Stimulated activated CD8-positive, alpha-beta memory T cell treated with anti-CD3 and anti-CD28 coated beads, Interleukin-15, amount 100 ng/mL, for 48 hours (primary cell): ENCODE data around the gene ITSN1.

Experiments used
- DNase-seq, 2 donors: peaks; one replicate each; pipeline ENCODE4 v3.0.0-alpha.2; 2020; ENCODE audit warnings: low read depth in 2 of 2

Gene ITSN1

DNA sequence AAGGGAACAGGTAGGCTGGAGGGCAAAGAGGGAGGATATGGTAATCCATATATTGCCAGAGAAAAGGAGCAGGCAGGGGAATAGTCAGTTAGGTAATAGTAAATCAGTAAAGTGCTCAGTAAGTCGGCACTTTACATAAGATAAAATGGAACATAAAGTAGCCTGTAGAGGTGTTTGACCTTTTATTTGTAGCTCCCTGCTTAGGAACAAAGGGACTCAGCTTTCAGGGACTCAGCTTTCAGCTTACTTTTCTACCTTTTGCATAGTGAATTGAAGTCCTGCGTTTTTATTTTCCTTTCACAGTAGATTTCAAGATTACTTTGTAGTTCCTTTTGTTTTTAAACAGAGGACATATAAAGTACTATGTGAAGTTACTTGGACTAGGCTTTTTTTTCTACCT is 87.3 kb downstream of the ITSN1 start:
- no peak for DNase-seq

DNA sequence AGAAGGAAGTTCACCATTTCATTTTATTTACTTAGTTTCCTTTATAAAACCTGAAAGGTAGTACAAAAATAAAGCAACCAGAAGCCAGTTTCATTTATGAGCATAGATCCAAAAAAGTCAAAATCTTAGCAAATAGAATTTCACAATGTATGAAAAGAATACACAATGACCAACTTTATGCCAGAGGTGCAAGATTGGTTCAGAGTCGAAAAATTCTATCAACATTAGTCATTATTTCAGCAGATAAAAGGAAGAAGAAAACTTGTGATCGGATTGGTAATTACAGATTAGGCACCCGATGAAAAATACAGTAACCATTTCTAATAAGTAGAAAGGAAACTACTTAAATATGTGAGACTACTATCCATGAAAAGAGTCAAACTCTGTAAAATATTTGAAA is 89.1 kb downstream of the ITSN1 start:
- no peak for DNase-seq

DNA sequence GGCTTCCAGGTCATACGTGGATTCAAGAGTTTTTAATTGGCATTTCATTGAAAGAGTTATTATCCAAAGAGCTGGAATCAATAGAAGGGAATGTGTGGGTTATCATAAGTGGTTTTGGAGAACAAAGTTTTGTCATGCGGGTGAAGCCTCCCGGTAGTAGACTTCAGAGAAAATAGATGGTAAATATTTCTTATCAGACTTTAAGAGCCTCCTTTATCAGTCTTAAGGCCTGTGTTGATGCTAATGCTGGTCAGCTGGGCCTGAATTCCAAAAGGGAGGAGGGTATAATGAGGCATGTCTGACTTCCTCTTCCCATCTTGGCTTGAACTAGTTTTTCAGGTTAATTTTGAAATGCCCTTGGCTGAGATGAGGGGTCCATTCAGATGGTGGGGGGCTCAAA is 89.7 kb downstream of the ITSN1 start:
- DNase-seq, result no peak

DNA sequence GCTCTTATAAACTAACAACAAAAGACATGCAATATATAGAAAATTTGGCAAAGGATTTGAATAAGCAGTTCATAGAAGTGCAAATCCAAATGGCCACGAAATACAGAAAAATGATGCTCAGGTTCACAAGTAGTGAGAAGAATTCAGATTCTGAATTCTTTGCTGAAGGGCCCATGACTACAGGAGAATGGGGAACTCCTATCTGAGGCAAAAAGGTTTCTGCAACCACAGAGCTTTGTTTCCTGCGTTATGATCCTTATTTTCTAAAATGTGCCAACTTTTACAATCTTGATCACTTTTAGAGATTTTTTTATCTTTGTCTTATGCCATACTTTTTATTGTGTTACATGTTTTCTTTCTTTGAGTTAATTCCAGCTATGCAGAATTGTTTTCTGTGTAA is 91.3 kb downstream of the ITSN1 start:
- DNase-seq, result no peak

DNA sequence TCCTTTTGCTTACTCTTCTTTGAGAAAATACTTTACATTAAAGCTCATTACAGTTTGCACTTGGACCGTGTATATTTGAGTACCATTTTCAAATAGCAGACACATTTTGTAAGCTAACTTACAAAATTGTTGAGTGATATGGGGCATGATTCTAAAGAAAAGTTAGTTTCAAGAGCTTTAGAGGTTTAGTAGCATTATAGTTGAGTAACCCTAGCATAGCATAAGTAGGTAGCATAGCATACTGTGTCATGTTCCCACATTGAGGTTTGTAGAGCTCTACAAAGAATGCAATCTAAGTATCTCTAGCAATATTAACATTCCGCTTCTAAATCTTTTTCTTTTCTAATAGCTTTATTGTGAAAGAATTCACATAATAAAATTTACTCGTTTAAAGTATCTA is 92.0 kb downstream of the ITSN1 start:
- no peak for DNase-seq

DNA sequence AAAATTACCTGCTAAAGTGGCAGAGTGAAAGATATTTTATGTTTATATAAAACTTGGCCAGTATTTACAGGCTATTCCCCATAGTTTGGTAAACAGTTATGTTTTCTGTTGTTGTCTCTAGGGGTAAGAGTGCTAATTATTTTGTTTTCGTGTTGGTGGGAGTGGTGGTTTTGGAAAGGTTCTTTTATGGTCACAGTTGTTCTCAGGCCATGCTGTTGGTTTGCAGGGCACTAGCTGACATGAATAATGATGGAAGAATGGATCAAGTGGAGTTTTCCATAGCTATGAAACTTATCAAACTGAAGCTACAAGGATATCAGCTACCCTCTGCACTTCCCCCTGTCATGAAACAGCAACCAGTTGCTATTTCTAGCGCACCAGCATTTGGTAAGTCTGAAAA is 92.5 kb downstream of the ITSN1 start:
- no peak for DNase-seq

DNA sequence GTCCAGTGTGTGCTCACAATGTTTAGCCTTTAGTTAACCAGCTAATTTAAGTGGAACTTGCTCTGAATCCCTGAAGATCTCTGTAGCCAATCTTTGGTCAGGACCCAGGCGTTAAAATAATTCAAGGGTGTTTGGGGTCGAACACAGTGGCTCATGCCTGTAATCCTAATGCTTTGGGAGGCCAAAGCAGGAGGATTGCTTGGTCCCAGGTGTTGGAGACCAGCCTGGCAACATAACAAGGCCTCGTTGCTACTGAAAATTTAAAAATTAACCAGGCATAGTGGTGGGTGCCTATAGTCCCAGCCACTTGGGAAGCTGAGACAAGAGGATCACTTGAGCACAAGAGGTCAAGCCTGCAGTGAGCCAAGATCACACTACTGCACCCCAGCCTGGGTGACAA is 94.3 kb downstream of the ITSN1 start:
- no peak for DNase-seq

DNA sequence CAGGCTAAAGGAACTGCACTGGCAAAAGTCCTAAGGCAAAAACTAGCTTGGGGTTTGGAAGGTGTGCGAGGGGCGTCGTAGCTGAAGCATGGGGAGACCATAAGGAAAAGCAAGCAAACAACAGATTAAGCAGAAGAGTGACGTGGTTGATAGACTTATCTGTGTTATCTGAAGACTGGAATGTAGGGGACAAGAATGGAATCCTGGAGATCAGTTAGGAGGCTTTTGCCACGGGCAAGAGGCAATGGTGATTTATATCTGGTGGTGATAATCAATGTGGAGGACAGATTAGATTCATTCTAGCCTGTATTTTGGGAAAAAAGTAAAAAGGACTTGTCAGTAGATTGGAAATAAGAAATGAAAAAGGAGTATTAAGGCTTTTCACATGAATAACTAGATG is 97.4 kb downstream of the ITSN1 start:
- DNase-seq, result no peak

DNA sequence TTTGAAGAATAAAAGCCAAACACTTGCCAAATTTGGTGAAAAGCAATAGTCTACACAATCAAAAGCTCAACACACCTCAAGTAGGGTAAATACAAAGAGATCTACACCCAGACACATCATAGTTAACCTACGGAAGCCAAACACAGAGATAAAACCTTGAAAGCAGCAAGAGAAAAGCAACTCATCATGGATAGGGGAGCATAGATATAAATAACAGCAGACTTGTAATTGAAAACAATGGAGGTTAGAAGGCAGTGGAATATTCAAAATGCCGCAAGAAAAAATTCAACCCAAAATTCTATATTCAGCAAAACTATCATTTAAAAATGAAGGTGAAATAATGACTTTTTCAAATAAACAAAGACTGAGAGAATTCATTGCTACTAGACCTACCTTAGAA is 105.1 kb downstream of the ITSN1 start:
- DNase-seq, result no peak

DNA sequence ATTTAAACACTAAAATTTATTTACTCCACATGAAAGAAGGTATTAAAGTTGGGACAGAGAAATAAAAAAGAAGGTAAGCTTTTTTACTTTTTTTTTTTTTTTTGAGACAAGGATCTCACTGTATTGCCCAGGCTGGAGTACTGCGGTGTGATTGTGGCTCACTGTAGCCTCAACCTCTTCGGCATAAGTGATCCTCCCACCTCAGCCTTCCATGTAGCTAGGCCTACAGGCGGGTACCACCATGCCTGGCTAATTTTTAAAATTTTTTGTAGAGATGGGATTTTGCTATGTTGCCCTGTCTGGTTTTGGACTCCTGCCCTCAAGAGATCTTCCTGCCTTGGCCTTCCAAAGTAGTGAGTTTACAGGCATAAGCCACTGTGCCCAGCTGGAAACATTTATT is 106.6 kb downstream of the ITSN1 start:
- DNase-seq, result no peak

DNA sequence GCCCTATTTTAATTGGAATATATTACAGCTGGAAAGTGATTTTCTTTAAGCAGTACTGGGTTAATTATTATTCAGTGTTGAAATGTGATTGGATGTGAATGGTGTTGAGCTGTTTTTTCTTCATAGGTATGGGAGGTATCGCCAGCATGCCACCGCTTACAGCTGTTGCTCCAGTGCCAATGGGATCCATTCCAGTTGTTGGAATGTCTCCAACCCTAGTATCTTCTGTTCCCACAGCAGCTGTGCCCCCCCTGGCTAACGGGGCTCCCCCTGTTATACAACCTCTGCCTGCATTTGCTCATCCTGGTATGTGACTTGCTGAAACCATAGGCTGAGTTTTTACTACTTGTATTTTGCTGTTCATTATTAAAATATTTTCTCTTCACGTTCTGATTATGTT is 107.7 kb downstream of the ITSN1 start:
- no peak for DNase-seq

DNA sequence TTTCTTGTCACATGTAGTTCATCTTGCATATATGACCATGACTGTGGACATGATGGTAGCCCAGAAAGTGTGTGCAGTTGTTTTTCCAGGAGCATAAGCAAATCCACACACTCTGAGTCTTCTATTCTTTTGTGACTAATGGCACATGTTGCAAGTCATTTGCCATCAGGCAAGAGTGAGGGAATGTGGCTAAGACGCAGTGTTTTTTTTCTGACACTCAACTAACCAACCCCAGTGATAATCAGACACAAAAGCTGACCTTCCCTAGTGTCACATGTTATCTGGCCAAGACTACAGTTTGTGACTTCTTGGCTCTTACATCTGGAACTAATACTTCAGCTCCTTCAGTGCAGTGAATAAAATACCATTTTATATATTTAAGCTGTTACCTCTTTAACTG is 108.8 kb downstream of the ITSN1 start:
- no peak for DNase-seq

DNA sequence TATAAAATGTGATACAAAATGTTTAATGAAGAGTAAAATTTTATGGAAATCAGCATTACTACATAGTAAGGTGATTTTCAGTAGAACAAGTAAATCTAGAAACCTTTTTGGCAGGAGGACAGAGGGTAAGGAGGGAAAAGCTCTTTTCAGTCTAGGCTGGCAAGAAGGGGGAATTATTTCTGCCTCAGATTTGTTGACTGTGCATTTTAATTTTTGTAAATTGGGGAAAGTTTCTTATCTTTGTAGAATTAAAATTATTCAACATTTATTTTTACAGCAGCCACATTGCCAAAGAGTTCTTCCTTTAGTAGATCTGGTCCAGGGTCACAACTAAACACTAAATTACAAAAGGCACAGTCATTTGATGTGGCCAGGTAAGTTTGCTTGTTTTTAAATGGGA is 109.2 kb downstream of the ITSN1 start:
- no peak for DNase-seq

DNA sequence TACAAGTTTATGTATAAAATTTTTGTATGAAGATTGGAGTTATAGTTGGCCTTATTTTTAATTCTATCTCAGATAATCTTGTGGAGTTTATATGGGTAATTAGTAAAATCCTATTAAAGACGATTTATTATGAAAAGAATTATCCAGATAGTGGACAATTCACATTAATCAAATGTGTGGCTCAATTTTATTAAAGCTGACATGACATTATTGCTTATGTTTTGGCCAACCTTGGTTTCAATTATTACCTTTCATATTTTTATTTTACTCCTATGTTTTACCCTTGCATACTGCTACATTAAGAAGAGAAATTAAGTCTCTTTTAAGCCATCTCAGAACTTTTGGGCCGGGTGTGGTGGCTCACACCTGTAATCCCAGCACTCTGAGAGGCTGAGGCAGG is 110.0 kb downstream of the ITSN1 start:
- no peak for DNase-seq

DNA sequence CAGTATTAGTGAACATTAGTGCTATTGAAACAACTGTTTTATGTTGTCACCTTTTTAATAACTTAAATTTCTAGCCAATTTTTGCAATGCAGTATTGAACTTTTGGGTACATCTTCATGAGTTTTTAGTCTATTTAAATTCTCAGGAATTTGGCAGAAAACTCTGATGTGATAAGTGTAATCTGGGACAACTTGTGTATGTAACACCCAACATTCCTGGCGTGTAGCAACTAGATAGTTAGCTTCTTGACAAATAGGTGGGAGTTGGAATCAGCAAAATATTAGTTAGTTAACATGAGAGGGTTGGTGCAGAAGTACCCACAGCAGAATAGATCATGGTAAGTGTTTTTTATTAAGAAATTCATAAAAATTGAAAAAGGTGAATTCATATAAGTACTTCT is 111.6 kb downstream of the ITSN1 start:
- no peak for DNase-seq

DNA sequence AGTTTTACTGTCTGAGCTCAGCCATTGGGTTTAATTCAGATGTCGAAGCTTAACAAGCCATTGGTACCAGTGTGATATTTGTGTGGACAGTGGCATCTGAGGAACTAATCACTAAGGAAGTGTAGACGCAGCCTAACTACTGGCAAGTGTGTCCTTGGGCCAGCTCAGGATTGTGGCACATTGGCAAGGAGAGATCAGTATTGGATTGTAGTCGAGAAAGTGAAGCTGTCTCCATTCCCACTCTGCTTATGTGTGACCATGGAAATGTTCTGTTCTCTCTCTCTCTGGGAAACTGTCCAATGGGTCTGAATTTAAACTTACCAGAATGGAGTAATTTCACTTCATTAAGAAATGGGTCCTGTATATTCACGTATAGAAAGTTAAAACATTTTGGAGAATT is 112.2 kb downstream of the ITSN1 start:
- no peak for DNase-seq

DNA sequence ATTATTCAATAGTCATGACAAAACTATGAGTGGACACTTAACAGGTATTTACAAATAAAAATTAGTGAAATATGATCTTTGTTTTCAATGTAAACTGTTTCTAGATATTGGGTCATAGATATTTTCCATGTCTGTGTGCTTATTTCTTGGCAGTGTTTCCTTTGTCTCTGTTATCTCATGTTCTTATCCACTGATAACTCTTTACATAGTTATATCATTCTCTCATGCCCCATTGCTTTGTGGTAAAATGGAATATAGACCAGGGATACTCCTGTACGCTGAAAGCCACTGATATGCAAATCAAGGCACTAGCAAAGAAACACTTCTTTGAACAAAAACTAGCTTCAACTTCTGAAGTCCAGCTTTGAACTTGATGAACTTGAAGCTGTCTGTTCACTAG is 113.1 kb downstream of the ITSN1 start:
- DNase-seq, result no peak

DNA sequence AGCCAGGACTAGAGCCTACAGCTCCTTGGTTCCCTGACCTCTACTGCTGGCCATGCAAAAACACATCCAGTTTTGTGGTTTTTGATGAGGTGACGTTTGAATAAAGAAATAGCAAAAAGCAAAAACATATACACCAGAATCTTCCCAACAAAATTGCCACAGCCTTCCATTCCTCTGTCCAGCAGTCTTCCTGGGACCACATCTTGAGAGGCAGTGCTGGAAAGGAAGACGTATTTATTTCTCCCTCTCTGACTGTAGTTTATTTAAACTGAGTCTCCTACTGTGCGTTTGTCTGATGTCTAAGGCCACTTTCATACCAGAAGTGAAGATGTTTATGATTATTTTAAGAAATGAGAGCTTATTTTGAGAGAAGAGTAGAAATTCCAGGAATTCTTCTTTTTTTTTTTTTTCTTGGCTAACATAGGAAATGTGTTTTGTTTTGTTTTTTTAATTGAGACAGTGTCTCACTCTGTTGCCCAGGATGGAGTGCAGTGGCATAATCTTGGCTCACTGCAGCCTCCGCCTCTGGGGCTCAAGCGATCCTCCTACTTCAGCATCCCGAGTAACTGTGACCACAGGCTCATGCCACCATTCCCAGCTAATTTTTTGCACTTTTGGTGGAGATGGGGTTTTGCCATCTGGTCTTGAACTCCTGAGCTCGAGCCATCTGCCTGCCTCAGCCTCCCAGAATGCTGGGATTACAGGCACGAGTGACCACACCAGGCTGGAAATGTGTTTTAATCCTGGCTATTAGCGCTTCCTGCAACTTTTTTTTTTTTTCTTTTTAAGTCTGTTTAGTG is 118.5 kb downstream of the ITSN1 start:
- no peak for DNase-seq

DNA sequence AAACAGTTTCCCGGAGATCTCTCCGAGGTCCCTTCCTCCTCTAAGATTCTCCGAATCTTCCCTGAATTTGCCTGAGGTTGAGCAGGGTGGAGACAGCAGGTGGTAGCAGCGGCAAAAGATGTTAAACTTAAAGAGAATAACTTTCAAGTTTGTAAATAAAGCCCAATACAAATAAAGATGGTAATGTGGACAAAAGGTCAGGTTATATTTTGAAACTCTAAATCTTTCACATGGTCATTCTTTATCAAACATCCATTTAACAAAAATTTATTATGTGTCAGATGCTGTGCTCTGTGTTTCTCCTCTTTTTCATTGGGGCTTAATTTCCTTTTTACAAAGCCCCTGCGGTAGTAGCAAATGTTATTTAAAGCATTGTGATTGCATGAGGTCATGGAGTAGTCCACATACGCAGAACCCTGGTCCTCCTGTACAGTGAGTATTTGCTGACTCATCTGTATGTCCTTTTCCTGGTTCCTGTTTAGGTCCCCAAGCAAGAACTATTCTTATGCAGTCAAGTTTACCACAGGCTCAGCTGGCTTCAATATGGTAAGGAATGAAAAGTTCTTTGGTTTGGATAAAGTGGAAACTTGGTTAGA is 119.2 kb downstream of the ITSN1 start:
- DNase-seq, result no peak

DNA sequence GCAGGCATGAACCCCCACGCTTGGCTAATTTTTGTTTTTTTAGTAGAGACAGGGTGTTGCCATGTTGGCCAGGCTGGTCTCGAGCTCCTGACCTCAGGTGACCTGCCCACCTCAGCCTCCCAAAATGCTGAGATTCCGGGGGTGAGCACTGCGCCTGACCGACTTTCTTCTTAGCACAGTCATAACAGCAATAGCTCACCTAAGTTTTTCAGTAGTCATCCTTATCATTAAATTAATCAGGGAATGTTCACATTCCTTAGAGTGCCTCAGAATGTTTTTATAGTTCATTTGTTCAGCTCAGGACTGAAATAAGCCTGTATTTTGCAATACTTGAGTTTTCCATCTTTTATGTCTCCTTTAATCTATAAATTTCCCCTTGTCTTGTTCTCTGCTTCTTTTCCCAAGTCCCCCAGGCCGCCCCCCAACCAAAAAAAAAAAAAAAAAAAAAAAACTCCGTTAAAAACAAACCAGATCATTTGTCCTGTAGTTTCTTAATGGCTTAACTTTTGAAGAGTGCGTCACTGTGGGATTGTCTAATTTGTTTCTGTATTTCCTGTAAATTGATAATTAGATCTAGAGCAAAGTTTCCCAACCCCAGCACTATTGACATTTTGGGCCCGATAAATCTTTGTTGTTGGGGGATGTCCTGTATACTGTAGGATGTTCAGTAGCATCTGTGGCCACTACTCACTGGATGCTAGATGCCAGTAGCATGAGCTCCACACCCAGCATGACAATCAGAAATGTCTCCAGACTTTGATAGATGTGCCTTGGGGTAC is 120.7 kb downstream of the ITSN1 start:
- no peak for DNase-seq

DNA sequence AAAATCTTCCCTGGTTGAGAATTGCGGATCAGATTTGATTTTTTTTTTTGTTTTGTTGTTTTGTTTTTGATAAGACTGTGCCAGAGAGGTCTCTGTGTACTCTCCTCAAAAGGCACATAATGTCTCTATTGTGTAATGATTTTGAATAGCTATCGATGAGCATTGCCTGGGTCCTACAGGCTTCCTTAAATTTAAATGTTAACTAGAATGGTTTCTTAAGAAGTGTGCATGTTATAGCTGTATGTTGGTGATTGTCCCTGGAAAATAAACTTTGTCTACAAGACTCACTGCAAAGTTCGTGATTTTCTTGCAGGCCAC is 121.2 kb downstream of the ITSN1 start:
- DNase-seq, result no peak

DNA sequence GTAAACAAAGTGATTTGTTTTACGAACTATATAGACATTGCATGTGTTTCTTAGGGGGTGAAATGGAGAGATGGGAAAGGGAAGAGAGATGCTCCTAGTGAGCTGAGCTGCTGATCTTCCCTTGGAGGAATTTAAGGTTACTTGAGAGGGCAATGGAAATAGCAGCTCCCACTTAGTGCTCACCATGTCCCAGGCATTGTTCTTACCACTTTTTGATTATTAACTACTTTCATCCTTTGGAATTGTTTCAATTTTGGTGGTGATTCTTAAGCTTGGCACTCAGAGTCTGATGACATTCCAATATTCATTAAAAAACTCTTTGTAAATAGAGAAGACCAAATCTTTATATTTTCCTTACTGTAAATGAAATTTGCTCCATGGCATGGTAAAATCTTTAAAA is 124.9 kb downstream of the ITSN1 start:
- DNase-seq, result no peak

DNA sequence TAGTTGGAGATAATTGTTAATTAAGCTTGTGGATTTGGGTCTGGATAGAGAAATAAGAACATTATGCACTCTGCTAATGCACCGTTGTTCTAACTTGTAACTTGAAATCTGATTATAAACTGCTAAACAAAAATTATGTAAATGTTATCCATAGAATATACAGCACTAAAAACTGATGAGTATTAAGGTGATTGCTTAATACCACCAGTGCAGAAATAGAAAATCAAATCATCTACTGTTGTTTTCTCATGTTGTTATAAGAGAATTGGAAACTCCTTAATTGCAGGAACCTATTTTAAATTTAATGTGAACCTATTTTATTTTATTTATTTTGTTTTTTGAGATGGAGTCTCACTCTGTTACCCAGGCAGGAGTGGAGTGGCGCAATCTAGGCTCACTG is 125.7 kb downstream of the ITSN1 start:
- no peak for DNase-seq
